ENCODE results near the gene CALCOCO1.

- TF ChIP-seq CTCF (IDR thresholded peaks at IDR 0.05) (no peak), EZH2 (IDR thresholded peaks at IDR 0.05) (no peak), EZH2phosphoT487 (IDR thresholded peaks at IDR 0.05) (no peak)
These were observed 52.1 kb downstream of the CALCOCO1 start for GRCh38 chr12:53674977-53675700.
